K562 (cell line): Measurements from ENCODE around the gene ADCY1.
"Not testable (repeated sequence)": the region's sequence is repeated elsewhere in the genome, so short reads cannot be mapped to it uniquely, and the experiment has no call there.

Source experiments
- ADNP ChIP-seq: fragments of 200-800 bp; sonication (Bioruptor generic); IDR thresholded peaks from 2 replicates; pipeline ENCODE4 v1.6.1; 2016; ENCODE audit warnings: missing genetic modification characterization, missing compliant biosample characterization
- CTCF ChIP-seq, 3 experiments: IDR thresholded peaks in 2 of 3; conservative IDR thresholded peaks in 1 of 3; 2 replicates each; pipeline ENCODE4 v1.5.1; 2011 to 2012; ENCODE audit warnings: low read length in 3 of 3, mild to moderate bottlenecking in 3 of 3, control low read depth in 2 of 3, improper control_type of control experiment in 1 of 3, inconsistent platforms in 1 of 3, low read depth in 1 of 3, mixed read lengths in 1 of 3, moderate library complexity in 1 of 3; ENCODE audit not compliant: insufficient read depth in 2 of 3
- EZH2 ChIP-seq: IDR thresholded peaks from 2 replicates; pipeline ENCODE4 v1.6.1; 2012; ENCODE audit warnings: low read depth, mild to moderate bottlenecking, inconsistent platforms, low read length, borderline replicate concordance
- KLF13 ChIP-seq: fragments of 450-650 bp; IDR thresholded peaks from 2 replicates; pipeline ENCODE4 v1.6.1; 2016; ENCODE audit warnings: missing genetic modification characterization, low read depth, mild to moderate bottlenecking, missing compliant biosample characterization, moderate library complexity, borderline replicate concordance
- RFX1 ChIP-seq: fragments of 450-650 bp; IDR thresholded peaks from 2 replicates; pipeline ENCODE4 v1.6.1; 2016; ENCODE audit warnings: mild to moderate bottlenecking, moderate library complexity
- SRF ChIP-seq, 2 experiments: fragments of 250-450, 450-650 bp in 1 of 2; sonication (Bioruptor Pico) in 1 of 2; sonication (generic) in 1 of 2; formaldehyde crosslinking; IDR thresholded peaks; 2 replicates each; pipeline versions ENCODE4 v1.5.0 to v1.5.1; 2020 to 2022; ENCODE audit warnings: mild to moderate bottlenecking in 1 of 2, missing genetic modification reagents in 1 of 2
- ZFP91 ChIP-seq: sonication (generic); formaldehyde crosslinking; IDR thresholded peaks from 2 replicates; pipeline ENCODE4 v1.8.0; 2022; ENCODE audit warnings: mild to moderate bottlenecking, missing genetic modification reagents

GRCh38 chr7:45769626-45770025 lies 195.5 kb downstream of the ADCY1 start:
- TF ChIP-seq KLF13 (tag); EZH2; ZFP91 (CRISPR knock-in tag); CTCF (IDR thresholded peaks at IDR 0.05 in 2 of 3, conservative IDR thresholded peaks at IDR 0.05 in 1 of 3; ENCODE audit: insufficient read depth in 2 of 3, low read depth in 1 of 3, low read length in 3 of 3); SRF (CRISPR knock-in tag; IDR thresholded peaks at IDR 0.05); RFX1; ADNP: not testable (repeated sequence)
